Naive B cell (primary cell): ENCODE data around the gene NPR2. TPM values are rescaled to one million over a fixed set of nuclear protein-coding genes. Genes with fewer than 3 reads are reported as not detected.

Experiments used
- ATAC-seq, 2 donors: fragments of 150-1000 bp; cut with Tn5 transposase; 2 replicates each; pipeline ENCODE4 v1.10.0; 2021; ENCODE audit warnings: low read depth in 2 of 2, mild to moderate bottlenecking in 2 of 2, moderate library complexity in 2 of 2
- DNase-seq: peaks from one replicate; pipeline ENCODE4 v3.0.0; 2022
- H3K27ac Mint-ChIP-seq, 6 donors: one replicate each; pipeline ENCODE4 v1.8.0; 2020 to 2022; ENCODE audit warnings: mild to moderate bottlenecking in 6 of 6, mixed read lengths in 6 of 6, moderate library complexity in 5 of 6, inconsistent platforms in 2 of 6
- H3K27me3 Mint-ChIP-seq, 3 donors: one replicate each; pipeline ENCODE4 v1.8.0; 2021 to 2022; ENCODE audit warnings: mixed read lengths in 3 of 3, mild to moderate bottlenecking in 1 of 3
- H3K36me3 Mint-ChIP-seq, 2 donors: one replicate each; pipeline ENCODE4 v1.8.0; 2020 to 2022; ENCODE audit warnings: mixed read lengths in 2 of 2, inconsistent platforms in 1 of 2, mild to moderate bottlenecking in 1 of 2
- H3K4me1 Mint-ChIP-seq, 3 donors: one replicate each; pipeline ENCODE4 v1.8.0; 2020 to 2022; ENCODE audit warnings: mixed read lengths in 3 of 3, inconsistent platforms in 1 of 3, mild to moderate bottlenecking in 1 of 3, moderate library complexity in 1 of 3
- H3K4me3 Mint-ChIP-seq, 8 donors: one replicate each; pipeline ENCODE4 v1.8.0; 2020 to 2022; ENCODE audit warnings: mild to moderate bottlenecking in 8 of 8, mixed read lengths in 8 of 8, moderate library complexity in 8 of 8, inconsistent platforms in 2 of 8
- H3K9me3 Mint-ChIP-seq, 7 donors: one replicate each; pipeline ENCODE4 v1.8.0; 2020 to 2022; ENCODE audit warnings: mixed read lengths in 7 of 7, mild to moderate bottlenecking in 5 of 7, inconsistent platforms in 2 of 7, moderate library complexity in 1 of 7
- polyA plus RNA-seq, 6 donors: library from polyadenylated mRNA; unstranded; fragments of 300-500 nt; fragmentation: Illumina TruSeq; gene quantifications; one replicate each; pipeline ENCODE4 v1.2.3, GENCODE V29; 2021; ENCODE audit warnings: low read depth in 6 of 6

NPR2 gene
- polyA plus RNA-seq, 6 donors from 2014 or later = 0.70 to 1.4 (median 0.72) TPM; not detected in 3

DNA sequence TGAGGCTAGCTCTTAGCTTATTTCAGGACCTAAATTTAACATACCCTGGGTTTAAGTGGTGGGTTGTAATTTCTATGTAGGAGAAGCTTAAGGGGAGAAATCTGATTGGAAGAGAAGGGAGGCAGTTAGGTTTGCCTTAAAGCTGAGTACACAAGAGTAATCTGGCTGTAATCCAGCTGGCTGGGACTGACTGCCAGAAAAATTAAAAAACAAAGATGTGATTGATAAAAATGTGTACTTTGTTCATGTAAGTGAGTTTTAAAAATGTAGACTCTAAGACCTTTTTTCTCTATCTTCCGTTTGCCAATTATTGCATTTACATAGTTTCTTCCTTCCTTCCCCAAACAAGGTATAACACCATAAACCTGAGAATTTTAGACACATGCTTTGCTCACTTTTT lies 19.9 kb upstream of the NPR2 start:
- Mint-ChIP-seq H3K36me3 (no peaks in the 10 kb centered on the region), H3K4me3 (no peak overlapping the region), H3K9me3 (no peaks in the 10 kb centered on the region), H3K4me1 (peaks cover 13 to 31% (median 31%) of the 10 kb centered on the region in 3 donors), H3K27ac (no peak overlapping the region), H3K27me3 (no peaks in the 10 kb centered on the region)
- DNase-seq (no peak), ATAC-seq (no peak)

DNA sequence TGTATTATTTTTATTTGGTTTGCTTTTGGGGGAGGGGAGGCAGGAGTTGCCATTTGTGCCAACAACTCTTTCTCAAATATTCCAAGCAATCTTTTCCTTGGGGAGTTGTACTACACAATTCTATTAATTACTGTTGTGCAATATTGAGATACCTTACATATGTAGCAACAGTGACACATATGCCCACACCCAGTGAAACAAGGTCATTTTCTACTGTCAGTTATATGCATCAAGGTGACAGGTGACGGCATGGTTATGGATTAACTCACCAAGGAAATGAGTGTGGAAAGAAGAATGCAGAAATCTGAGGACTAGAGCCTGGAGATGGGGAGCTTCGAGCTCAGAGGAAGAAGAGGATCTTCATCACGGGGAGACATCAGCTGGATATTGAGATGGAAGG lies 19.4 kb upstream of the NPR2 start:
- Mint-ChIP-seq H3K9me3 (no peaks in the 10 kb centered on the region), H3K36me3 (no peaks in the 10 kb centered on the region), H3K4me1 (peaks cover 13 to 31% (median 31%) of the 10 kb centered on the region in 3 donors), H3K27me3 (no peaks in the 10 kb centered on the region), H3K27ac (no peak overlapping the region), H3K4me3 (no peak overlapping the region)
- DNase-seq (no peak), ATAC-seq (no peak)

GRCh38 chr9:35774907-35775635 lies 16.3 kb upstream of the NPR2 start:
- no peaks in the 10 kb centered on the region for H3K27me3 Mint-ChIP-seq
- H3K27ac Mint-ChIP-seq = peak overlapping the region in 5 of 6 donors; percentile 32 to 81 (median 47)
- H3K4me3 Mint-ChIP-seq = no peak overlapping the region
- H3K36me3 Mint-ChIP-seq = peaks cover 0 to 2% of the 10 kb centered on the region in 2 donors
- DNase-seq = no peak
- H3K9me3 Mint-ChIP-seq = no peaks in the 10 kb centered on the region
- peaks cover 17 to 23% (median 22%) of the 10 kb centered on the region in 3 donors for H3K4me1 Mint-ChIP-seq
- ATAC-seq = no peak

DNA sequence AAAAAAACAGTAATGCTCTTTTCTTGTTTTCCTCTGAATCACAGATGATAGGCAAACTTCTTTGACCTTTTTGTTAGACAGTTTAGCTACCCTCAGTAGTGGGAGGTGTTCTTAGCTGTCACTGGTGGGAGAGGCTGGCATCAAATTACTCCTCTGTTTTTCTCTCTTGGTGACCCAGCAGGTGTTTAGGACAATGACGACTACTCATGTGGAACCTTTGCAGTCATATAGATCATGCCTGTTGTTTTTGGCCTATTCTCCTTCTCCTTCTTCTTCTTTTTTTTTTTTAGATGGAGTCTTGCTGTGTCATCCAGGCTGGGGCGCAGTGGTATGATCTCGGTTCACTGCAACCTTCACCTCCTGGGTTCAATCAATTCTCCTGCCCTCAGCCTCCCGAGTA lies 15.4 kb upstream of the NPR2 start:
- peaks cover 0 to 4% of the 10 kb centered on the region in 2 donors for H3K36me3 Mint-ChIP-seq
- H3K27ac Mint-ChIP-seq = peak overlapping the region in 4 of 6 donors; percentile 39 to 75 (median 60)
- H3K4me1 Mint-ChIP-seq = peaks cover 17 to 25% (median 22%) of the 10 kb centered on the region in 3 donors
- no peak for DNase-seq
- ATAC-seq = peak; percentile 72 to 75
- no peaks in the 10 kb centered on the region for H3K9me3 Mint-ChIP-seq
- peak overlapping the region in 3 of 8 donors; percentile 21 to 33 (median 30) for H3K4me3 Mint-ChIP-seq
- no peaks in the 10 kb centered on the region for H3K27me3 Mint-ChIP-seq

- ATAC-seq = no peak
- DNase-seq = no peak
- Mint-ChIP-seq H3K4me3 (no peak overlapping the region), H3K27me3 (no peaks in the 10 kb centered on the region), H3K4me1 (peaks cover 17 to 29% (median 22%) of the 10 kb centered on the region in 3 donors), H3K27ac (peak overlapping the region in 1 of 6 donors; percentile 22), H3K9me3 (peaks cover 0 to 2% (median 0%) of the 10 kb centered on the region in 7 donors), H3K36me3 (peaks cover 3 to 8% of the 10 kb centered on the region in 2 donors)
Observed at GRCh38 chr9:35778496-35778895, 12.9 kb upstream of the NPR2 start.

GRCh38 chr9:35781066-35781465 lies 10.3 kb upstream of the NPR2 start:
- Mint-ChIP-seq H3K36me3 (peaks cover 16 to 17% of the 10 kb centered on the region in 2 donors), H3K4me1 (peaks cover 4 to 12% (median 10%) of the 10 kb centered on the region in 3 donors), H3K4me3 (no peak overlapping the region), H3K27ac (peak overlapping the region in 1 of 6 donors; percentile 39), H3K27me3 (no peaks in the 10 kb centered on the region), H3K9me3 (peaks cover 0 to 7% (median 0%) of the 10 kb centered on the region in 7 donors)
- ATAC-seq = no peak
- no peak for DNase-seq

DNA sequence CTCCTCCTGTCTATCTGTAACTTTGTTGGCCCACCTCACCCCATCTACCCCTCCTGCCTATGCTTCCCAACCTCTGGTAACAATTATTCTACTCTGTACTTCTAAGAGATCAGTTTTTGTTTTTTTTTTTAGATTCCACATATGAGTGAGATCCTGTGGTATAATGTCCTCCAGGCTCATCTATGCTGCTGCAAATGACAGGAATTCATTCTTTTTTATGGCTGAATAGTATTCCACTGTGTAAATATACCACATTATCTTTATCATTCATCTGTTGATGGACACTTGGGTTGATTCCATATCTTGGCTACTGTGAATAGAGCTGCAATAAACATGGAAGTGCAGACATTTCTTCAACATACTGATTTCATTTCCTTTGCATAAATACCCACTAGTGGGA lies 8.0 kb upstream of the NPR2 start:
- DNase-seq (no peak), ATAC-seq (no peak)
- H3K9me3 Mint-ChIP-seq = peaks cover 0 to 7% (median 0%) of the 10 kb centered on the region in 7 donors
- H3K4me1 Mint-ChIP-seq = peaks cover 0 to 10% (median 5%) of the 10 kb centered on the region in 3 donors
- H3K27me3 Mint-ChIP-seq = no peaks in the 10 kb centered on the region
- H3K36me3 Mint-ChIP-seq = peaks cover 16 to 20% of the 10 kb centered on the region in 2 donors
- H3K4me3 Mint-ChIP-seq = no peak overlapping the region
- peak overlapping the region in 1 of 6 donors; percentile 12 for H3K27ac Mint-ChIP-seq

- Mint-ChIP-seq H3K27ac (no peak overlapping the region), H3K4me1 (peaks cover 12 to 15% (median 12%) of the 10 kb centered on the region in 3 donors), H3K9me3 (no peaks in the 10 kb centered on the region)
Observed at GRCh38 chr9:35789541-35789940, 1.9 kb upstream of the NPR2 start.

GRCh38 chr9:35790025-35790384 lies 1.4 kb upstream of the NPR2 start:
- peaks cover 12 to 15% (median 12%) of the 10 kb centered on the region in 3 donors for H3K4me1 Mint-ChIP-seq
- no peaks in the 10 kb centered on the region for H3K9me3 Mint-ChIP-seq
- peaks cover 3 to 10% (median 8%) of the 10 kb centered on the region in 3 donors for H3K27me3 Mint-ChIP-seq
- DNase-seq (no peak), ATAC-seq (peak in 1 of 2 donors; percentile 14)
- peak overlapping the region in 2 of 6 donors; percentile 28 to 72 for H3K27ac Mint-ChIP-seq
- H3K36me3 Mint-ChIP-seq = peaks cover 5 to 10% of the 10 kb centered on the region in 2 donors
- H3K4me3 Mint-ChIP-seq = peak overlapping the region in 1 of 8 donors; percentile 36

More at GRCh38 chr9:35789541-35789940, 1.9 kb upstream of the NPR2 start:
- no peak for ATAC-seq
- Mint-ChIP-seq H3K4me3 (no peak overlapping the region), H3K36me3 (peaks cover 4 to 10% of the 10 kb centered on the region in 2 donors), H3K27me3 (peaks cover 3 to 10% (median 8%) of the 10 kb centered on the region in 3 donors)
- no peak for DNase-seq

GRCh38 chr9:35790385-35791296 lies 750 bp upstream of the NPR2 start:
- Mint-ChIP-seq H3K9me3 (no peaks in the 10 kb centered on the region), H3K4me3 (peak overlapping the region in 5 of 8 donors; percentile 36 to 78 (median 63)), H3K4me1 (peaks cover 12% of the 10 kb centered on the region in 3 donors), H3K27ac (peak overlapping the region in 3 of 6 donors; percentile 28 to 72 (median 53)), H3K27me3 (peaks cover 3 to 10% (median 8%) of the 10 kb centered on the region in 3 donors), H3K36me3 (peaks cover 5 to 7% of the 10 kb centered on the region in 2 donors)
- ATAC-seq (peak; percentile 87 to 92), DNase-seq (peak; percentile 58)

DNA sequence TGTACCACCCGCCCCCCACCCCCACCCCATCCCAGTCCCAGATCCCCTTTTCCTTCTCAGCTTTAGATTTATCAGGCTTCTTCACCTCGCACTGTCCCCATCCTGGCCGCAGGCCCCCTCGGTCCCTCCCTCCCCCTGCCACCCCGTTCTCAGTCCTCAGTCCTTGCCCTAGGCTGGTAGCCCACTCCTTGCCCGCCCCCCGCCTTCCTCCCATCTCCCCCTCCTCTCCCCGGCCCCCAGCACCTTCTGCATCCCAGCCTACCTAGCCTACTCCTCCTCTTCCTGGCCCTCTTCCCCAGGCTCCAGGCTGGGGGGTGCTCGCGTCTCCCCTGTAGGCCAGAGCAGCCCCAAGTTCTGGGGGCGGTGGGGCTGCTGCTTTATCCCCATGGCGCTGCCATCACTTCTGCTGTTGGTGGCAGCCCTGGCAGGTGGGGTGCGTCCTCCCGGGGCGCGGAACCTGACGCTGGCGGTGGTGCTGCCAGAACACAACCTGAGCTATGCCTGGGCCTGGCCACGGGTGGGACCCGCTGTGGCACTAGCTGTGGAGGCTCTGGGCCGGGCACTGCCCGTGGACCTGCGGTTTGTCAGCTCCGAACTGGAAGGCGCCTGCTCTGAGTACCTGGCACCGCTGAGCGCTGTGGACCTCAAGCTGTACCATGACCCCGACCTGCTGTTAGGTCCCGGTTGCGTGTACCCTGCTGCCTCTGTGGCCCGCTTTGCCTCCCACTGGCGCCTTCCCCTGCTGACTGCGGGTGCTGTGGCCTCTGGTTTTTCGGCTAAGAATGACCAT lies 828 bp downstream of the NPR2 start:
- H3K4me1 Mint-ChIP-seq = peaks cover 9 to 12% (median 12%) of the 10 kb centered on the region in 3 donors
- peaks cover 3 to 10% (median 8%) of the 10 kb centered on the region in 3 donors for H3K27me3 Mint-ChIP-seq
- H3K36me3 Mint-ChIP-seq = peaks cover 0 to 5% of the 10 kb centered on the region in 2 donors
- no peaks in the 10 kb centered on the region for H3K9me3 Mint-ChIP-seq
- DNase-seq (no peak), ATAC-seq (no peak)
- no peak overlapping the region for H3K4me3 Mint-ChIP-seq
- H3K27ac Mint-ChIP-seq = peak overlapping the region in 1 of 6 donors; percentile 72

DNA sequence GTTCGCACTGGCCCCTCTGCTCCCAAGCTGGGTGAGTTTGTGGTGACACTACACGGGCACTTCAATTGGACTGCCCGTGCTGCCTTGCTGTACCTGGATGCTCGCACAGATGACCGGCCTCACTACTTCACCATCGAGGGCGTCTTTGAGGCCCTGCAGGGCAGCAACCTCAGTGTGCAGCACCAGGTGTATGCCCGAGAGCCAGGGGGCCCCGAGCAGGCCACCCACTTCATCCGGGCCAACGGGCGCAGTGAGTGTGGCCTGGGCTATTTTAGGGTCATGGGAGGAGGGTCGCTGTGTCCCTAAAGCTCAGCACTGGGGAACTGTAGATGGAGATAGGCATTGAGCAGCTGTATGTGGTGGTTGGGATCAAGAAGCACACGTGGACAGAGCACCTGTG lies 1.4 kb downstream of the NPR2 start:
- H3K4me3 Mint-ChIP-seq = no peak overlapping the region
- peaks cover 3 to 10% (median 8%) of the 10 kb centered on the region in 3 donors for H3K27me3 Mint-ChIP-seq
- H3K36me3 Mint-ChIP-seq = peaks cover 0 to 5% of the 10 kb centered on the region in 2 donors
- H3K4me1 Mint-ChIP-seq = peaks cover 9 to 12% (median 12%) of the 10 kb centered on the region in 3 donors
- H3K9me3 Mint-ChIP-seq = no peaks in the 10 kb centered on the region
- peak overlapping the region in 2 of 6 donors; percentile 79 to 91 for H3K27ac Mint-ChIP-seq
- ATAC-seq = no peak
- DNase-seq = no peak
